Glomerular visceral epithelial cell (primary cell): Measurements from ENCODE around the gene BSDC1.
"Not testable (repeated sequence)": the region's sequence is repeated elsewhere in the genome, so short reads cannot be mapped to it uniquely, and the experiment has no call there.

Experiments
- DNase-seq: peaks from one replicate; pipeline ENCODE4 v3.0.0-alpha.2; 2016; ENCODE audit errors: extremely low spot score

The BSDC1 gene

GRCh38 chr1:32394141-32394889, at the start of gene BSDC1:
Gene BSDC1 (minus strand): TSS chr1:32394441. CDS start chr1:32394414, 27 bp downstream.
- DNase-seq = peak; percentile 98

- not testable (repeated sequence) for DNase-seq
These were observed 47.2 kb upstream of the BSDC1 start for GRCh38 chr1:32441467-32441866.

GRCh38 chr1:32438777-32439176, 44.5 kb upstream of the BSDC1 start:
- not testable (repeated sequence) for DNase-seq

- DNase-seq = no peak
These were observed 43.9 kb upstream of the BSDC1 start for GRCh38 chr1:32438136-32438535.

GRCh38 chr1:32431736-32432400, 37.6 kb upstream of the BSDC1 start:
- DNase-seq = peak; percentile 12

GRCh38 chr1:32427264-32427963, 33.2 kb upstream of the BSDC1 start:
- no peak for DNase-seq

- no peak for DNase-seq
These were observed 32.4 kb upstream of the BSDC1 start for GRCh38 chr1:32426489-32427255.

GRCh38 chr1:32421775-32422174, 27.5 kb upstream of the BSDC1 start:
- DNase-seq = no peak

GRCh38 chr1:32414186-32414886, 20.1 kb upstream of the BSDC1 start:
- DNase-seq = no peak

GRCh38 chr1:32413507-32414185, 19.4 kb upstream of the BSDC1 start:
- DNase-seq = peak; percentile 65

GRCh38 chr1:32411261-32411660, 17.0 kb upstream of the BSDC1 start:
- DNase-seq = no peak

GRCh38 chr1:32406629-32407111, 12.4 kb upstream of the BSDC1 start:
- no peak for DNase-seq

GRCh38 chr1:32405672-32406467, 11.6 kb upstream of the BSDC1 start:
- DNase-seq = no peak

- no peak for DNase-seq
These were observed 10.7 kb upstream of the BSDC1 start for GRCh38 chr1:32404946-32405345.

- peak; percentile 81 for DNase-seq
These were observed 6.8 kb upstream of the BSDC1 start for GRCh38 chr1:32400876-32401631.

GRCh38 chr1:32399843-32400242, 5.6 kb upstream of the BSDC1 start:
- DNase-seq = no peak

GRCh38 chr1:32398401-32398800, 4.2 kb upstream of the BSDC1 start:
- DNase-seq = peak; percentile 16

GRCh38 chr1:32396524-32396923, 2.3 kb upstream of the BSDC1 start:
- DNase-seq = not testable (repeated sequence)

- DNase-seq = no peak
These were observed 720 bp upstream of the BSDC1 start for GRCh38 chr1:32394890-32395432.
